ENCODE results near the gene PTPRK. TPM values are rescaled to one million over a fixed set of nuclear protein-coding genes. Genes with fewer than 3 reads are reported as not detected.

Gene PTPRK
- total and polyA plus RNA-seq, 10 of the 15 experiments (the other 5 are each of a cell fraction or from before 2014, with no cell fraction given): 0.23 to 1.9 (median 0.55) TPM

DNA sequence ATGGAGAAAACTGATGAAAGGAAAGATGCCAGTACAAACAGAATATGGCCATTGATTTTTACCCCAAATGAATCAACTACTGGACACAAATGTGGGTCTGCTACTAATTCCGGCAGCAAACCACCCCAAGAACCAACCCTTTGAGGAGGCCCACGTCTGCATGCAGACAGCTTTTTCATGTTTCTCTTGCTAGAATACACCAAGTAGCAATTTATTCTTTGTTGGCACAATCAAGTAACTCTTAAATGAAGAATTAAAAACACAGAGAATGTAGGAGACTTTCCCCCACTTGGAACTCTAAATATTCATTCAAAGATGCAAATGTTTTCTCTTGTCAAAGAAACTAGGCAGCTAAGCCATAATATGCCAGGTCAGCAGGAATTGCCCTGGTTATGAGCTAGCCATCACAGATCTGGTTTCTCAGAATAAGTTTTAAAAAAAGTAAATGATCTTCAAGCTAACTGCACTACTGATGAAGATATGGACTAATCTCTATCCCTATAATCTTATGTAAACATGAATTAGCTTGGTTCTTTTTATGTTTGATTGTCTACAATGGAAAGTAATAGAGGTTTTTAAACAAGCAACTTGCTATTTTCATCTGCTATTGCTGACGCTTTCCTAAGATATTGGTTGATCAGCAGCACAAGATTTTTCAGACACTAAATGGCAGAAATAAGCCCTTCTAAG, 456.4 kb downstream of the PTPRK start:
- FAIRE-seq: no peak
- H3K4me2 ChIP-seq (ENCODE audit: control insufficient read depth, insufficient read depth): no peak overlapping the region
- CTCF ChIA-PET: no interaction called here
- TF ChIP-seq FOXK2 (IDR thresholded peaks at IDR 0.05) (no peak), BMI1 (IDR thresholded peaks at IDR 0.05; ENCODE audit: borderline replicate concordance) (no peak), POLR2AphosphoS5 (IDR thresholded peaks at IDR 0.05; ENCODE audit: low read length) (no peak), SMAD5 (IDR thresholded peaks at IDR 0.05; ENCODE audit: low read depth) (no peak), STAT3 (IDR thresholded peaks at IDR 0.05; ENCODE audit: low read depth, low read length) (no peak), BACH1 (IDR thresholded peaks at IDR 0.05; ENCODE audit: borderline replicate concordance) (no peak), ZNF622 (IDR thresholded peaks at IDR 0.05) (no peak)
- H3K9me3 ChIP-seq (replicated peaks; ENCODE audit: control insufficient read depth, insufficient read depth, low read length): no peaks in the 10 kb centered on the region
- H3K36me3 ChIP-seq (ENCODE audit: control insufficient read depth in 2 of 2, insufficient read depth in 2 of 2, low read length in 1 of 2): no peaks in the 10 kb centered on the region
- H3K27ac ChIP-seq (ENCODE audit: control insufficient read depth, insufficient read depth): no peak overlapping the region
- H3K4me3 ChIP-seq: no peak overlapping the region
- in situ Hi-C loops (cut with MboI): no loop called here
- RAD21 ChIA-PET (ENCODE audit: unreplicated experiment): no interaction called here
- no TSS peak for BruUV-seq (replicated peaks)
- intact Hi-C loops (cut with micrococcal nuclease; ENCODE audit: unreplicated experiment): no loop called here
- no peaks in the 10 kb centered on the region for H3K4me1 ChIP-seq (ENCODE audit: control insufficient read depth, insufficient read depth, low read length)
- POLR2A ChIA-PET: no interaction called here
- DNase-seq (ENCODE audit: low read depth, low spot score): no peak
- H4K20me1 ChIP-seq (ENCODE audit: control insufficient read depth, insufficient read depth): no peaks in the 10 kb centered on the region
- SMC1A ChIA-PET (ENCODE audit: uncharacterized antibody, unreplicated experiment): interaction anchor here (0.8 kb wide), 1 partner anchor 208 kb away, joined by 5 read pairs; no protein-coding TSS in a partner anchor
- no peaks in the 10 kb centered on the region for H3K27me3 ChIP-seq (replicated peaks in 1 of 2; ENCODE audit: control insufficient read depth in 2 of 2, insufficient read depth in 2 of 2, low read length in 1 of 2)
- H3K9ac ChIP-seq (ENCODE audit: control insufficient read depth, insufficient read depth, low read length): no peak overlapping the region
- 39% methylated on average over 3 of the region's 3 CpGs for WGBS (ENCODE audit: insufficient coverage, insufficient replicate concordance, low lambda C conversion rate, missing lambda C conversion rate)
- no peak for ATAC-seq
- no peaks in the 10 kb centered on the region for H3K79me2 ChIP-seq (ENCODE audit: control insufficient read depth, insufficient read depth, low read length)
- H2AFZ ChIP-seq (ENCODE audit: control insufficient read depth, low read depth, low read length): no peak overlapping the region

DNA sequence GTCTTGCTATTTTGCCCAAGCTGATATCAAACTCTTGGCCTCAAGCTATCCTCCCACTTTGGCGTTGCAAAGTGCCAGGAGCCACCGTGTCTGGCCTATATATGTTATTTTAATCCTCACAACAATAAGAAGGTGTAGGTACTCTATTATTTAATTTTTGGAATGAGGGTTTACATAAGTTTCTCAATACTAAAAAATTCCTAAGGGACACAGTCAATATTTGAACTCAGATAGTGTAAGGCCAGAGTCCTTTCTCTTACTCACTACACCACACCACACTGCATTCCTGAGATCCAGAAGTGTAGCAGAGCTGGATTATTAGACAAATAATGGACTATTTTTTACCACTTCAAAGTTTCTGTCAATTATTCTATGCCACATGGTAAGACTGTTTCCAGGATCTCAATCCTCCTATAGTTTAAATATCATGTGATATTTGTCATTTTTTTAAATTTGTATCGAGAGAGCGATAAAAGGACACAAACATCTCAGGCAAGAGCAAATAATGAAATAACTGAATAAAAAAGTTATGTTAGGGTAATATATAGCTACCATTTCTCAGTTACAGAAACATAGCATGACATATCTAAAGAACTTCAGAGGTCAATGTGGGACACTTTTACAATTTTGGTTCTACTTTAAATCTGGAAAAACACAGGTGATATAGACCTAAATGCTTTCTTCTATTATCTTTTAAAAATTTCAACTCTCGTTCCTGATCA, 457.4 kb downstream of the PTPRK start:
- intact Hi-C loops (cut with micrococcal nuclease; ENCODE audit: unreplicated experiment): no loop called here
- ChIA-PET POLR2A (no interaction called here), RAD21 (ENCODE audit: unreplicated experiment) (no interaction called here), SMC1A (ENCODE audit: uncharacterized antibody, unreplicated experiment) (interaction anchor here (0.7 to 1.7 kb wide), 3 partner anchors 19 to 207 kb away, joined by 3 to 5 read pairs (median 4); no protein-coding TSS in a partner anchor), CTCF (no interaction called here)
- H3K27me3 ChIP-seq (replicated peaks in 1 of 2; ENCODE audit: control insufficient read depth in 2 of 2, insufficient read depth in 2 of 2, low read length in 1 of 2): no peaks in the 10 kb centered on the region
- no TSS peak for BruUV-seq (replicated peaks)
- H4K20me1 ChIP-seq (ENCODE audit: control insufficient read depth, insufficient read depth): no peaks in the 10 kb centered on the region
- H3K4me3 ChIP-seq: no peak overlapping the region
- no peak overlapping the region for H3K9ac ChIP-seq (ENCODE audit: control insufficient read depth, insufficient read depth, low read length)
- H3K4me1 ChIP-seq (ENCODE audit: control insufficient read depth, insufficient read depth, low read length): no peaks in the 10 kb centered on the region
- FAIRE-seq: no peak
- no peak overlapping the region for H2AFZ ChIP-seq (ENCODE audit: control insufficient read depth, low read depth, low read length)
- 50% methylated on average over 5 of the region's 5 CpGs for WGBS (ENCODE audit: insufficient coverage, insufficient replicate concordance, low lambda C conversion rate, missing lambda C conversion rate)
- no peaks in the 10 kb centered on the region for H3K36me3 ChIP-seq (ENCODE audit: control insufficient read depth in 2 of 2, insufficient read depth in 2 of 2, low read length in 1 of 2)
- in situ Hi-C loops (cut with MboI): no loop called here
- no peak for DNase-seq (ENCODE audit: low read depth, low spot score)
- H3K27ac ChIP-seq (ENCODE audit: control insufficient read depth, insufficient read depth): no peak overlapping the region
- no peaks in the 10 kb centered on the region for H3K9me3 ChIP-seq (replicated peaks; ENCODE audit: control insufficient read depth, insufficient read depth, low read length)
- H3K79me2 ChIP-seq (ENCODE audit: control insufficient read depth, insufficient read depth, low read length): no peaks in the 10 kb centered on the region
- no peak overlapping the region for H3K4me2 ChIP-seq (ENCODE audit: control insufficient read depth, insufficient read depth)
- no peak for ATAC-seq
- TF ChIP-seq RAD51 (IDR thresholded peaks at IDR 0.05): no peak
- no peak for TF ChIP-seq RB1 (IDR thresholded peaks at IDR 0.05; ENCODE audit: borderline replicate concordance)
- TF ChIP-seq, protein P1, sequence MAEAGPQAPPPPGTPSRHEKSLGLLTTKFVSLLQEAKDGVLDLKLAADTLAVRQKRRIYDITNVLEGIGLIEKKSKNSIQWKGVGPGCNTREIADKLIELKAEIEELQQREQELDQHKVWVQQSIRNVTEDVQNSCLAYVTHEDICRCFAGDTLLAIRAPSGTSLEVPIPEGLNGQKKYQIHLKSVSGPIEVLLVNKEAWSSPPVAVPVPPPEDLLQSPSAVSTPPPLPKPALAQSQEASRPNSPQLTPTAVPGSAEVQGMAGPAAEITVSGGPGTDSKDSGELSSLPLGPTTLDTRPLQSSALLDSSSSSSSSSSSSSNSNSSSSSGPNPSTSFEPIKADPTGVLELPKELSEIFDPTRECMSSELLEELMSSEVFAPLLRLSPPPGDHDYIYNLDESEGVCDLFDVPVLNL (IDR thresholded peaks at IDR 0.05; ENCODE audit: low read depth, low read length): no peak
- TF ChIP-seq ZZZ3 (IDR thresholded peaks at IDR 0.05; ENCODE audit: control insufficient read depth, insufficient read length, low read depth): no peak
- TF ChIP-seq, protein P2, sequence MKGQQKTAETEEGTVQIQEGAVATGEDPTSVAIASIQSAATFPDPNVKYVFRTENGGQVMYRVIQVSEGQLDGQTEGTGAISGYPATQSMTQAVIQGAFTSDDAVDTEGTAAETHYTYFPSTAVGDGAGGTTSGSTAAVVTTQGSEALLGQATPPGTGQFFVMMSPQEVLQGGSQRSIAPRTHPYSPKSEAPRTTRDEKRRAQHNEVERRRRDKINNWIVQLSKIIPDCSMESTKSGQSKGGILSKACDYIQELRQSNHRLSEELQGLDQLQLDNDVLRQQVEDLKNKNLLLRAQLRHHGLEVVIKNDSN (IDR thresholded peaks at IDR 0.05; ENCODE audit: borderline replicate concordance, extremely low read length, insufficient read depth, low read depth, low read length): no peak
- no peak for TF ChIP-seq CHD4 (IDR thresholded peaks at IDR 0.05)
- TF ChIP-seq, protein P3, sequence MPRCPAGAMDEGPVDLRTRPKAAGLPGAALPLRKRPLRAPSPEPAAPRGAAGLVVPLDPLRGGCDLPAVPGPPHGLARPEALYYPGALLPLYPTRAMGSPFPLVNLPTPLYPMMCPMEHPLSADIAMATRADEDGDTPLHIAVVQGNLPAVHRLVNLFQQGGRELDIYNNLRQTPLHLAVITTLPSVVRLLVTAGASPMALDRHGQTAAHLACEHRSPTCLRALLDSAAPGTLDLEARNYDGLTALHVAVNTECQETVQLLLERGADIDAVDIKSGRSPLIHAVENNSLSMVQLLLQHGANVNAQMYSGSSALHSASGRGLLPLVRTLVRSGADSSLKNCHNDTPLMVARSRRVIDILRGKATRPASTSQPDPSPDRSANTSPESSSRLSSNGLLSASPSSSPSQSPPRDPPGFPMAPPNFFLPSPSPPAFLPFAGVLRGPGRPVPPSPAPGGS (IDR thresholded peaks at IDR 0.05; ENCODE audit: borderline replicate concordance, insufficient read depth, low read depth, low read length, poor library complexity, severe bottlenecking): no peak

All from GM12878 (cell line).